HCT116 (cell line): ENCODE results near the gene PSENEN. TPM values are rescaled to one million over a fixed set of nuclear protein-coding genes. Genes with fewer than 3 reads are reported as not detected.

Source experiments
- ATAC-seq: fragments of 200-7000 bp; cut with Tn5 transposase; 2 replicates; pipeline ENCODE4 v1.9.1; 2020; ENCODE audit warnings: mild to moderate bottlenecking, moderate library complexity
- BruUV-seq: library from RNA; stranded (reverse); fragments of 400-500 nt; replicated peaks from 2 replicates; lab custom pipeline; 2021; lab: Mats Ljungman, UMichigan
- CTCF ChIA-PET: fragments of 300-600 bp; sonication (Branson Sonifier 250); formaldehyde crosslinking; loops from one replicate; lab custom pipeline; 2021; ENCODE audit warnings: antibody characterized with exemption; lab: Charles Lee
- POLR2A ChIA-PET: fragments of 300-600, 350-600 bp; sonication (Branson Sonifier 250); formaldehyde crosslinking; loops from one replicate; lab custom pipeline; 2021; ENCODE audit warnings: antibody characterized with exemption; lab: Charles Lee
- RAD21 ChIA-PET, 2 experiments: fragments of 300-600 bp; sonication (Branson Sonifier 250); formaldehyde crosslinking; loops; one replicate each; lab custom pipeline; 2023; ENCODE audit warnings: low total read pairs in 2 of 2; ENCODE audit not compliant: uncharacterized antibody in 2 of 2, unreplicated experiment in 2 of 2, low non-redundant PET in 1 of 2; lab: Charles Lee
- DNase-seq: peaks from one replicate; pipeline ENCODE4 v3.0.0-alpha.2; 2010; ENCODE audit warnings: low read depth, low spot score
- H2AFZ ChIP-seq: fragments of 200-600 bp; shearing (Covaris generic), sonication (generic); 2 replicates; pipeline ENCODE4 v1.6.1; 2017; ENCODE audit warnings: low read depth, mixed run types, mixed read lengths, antibody characterized with exemption, low read length; ENCODE audit not compliant: poor library complexity, severe bottlenecking
- H3K27ac ChIP-seq: 2 replicates; pipeline ENCODE4 v1.5.1; 2012; ENCODE audit warnings: low read depth, low read length
- H3K27me3 ChIP-seq: fragments of 200-600 bp; sonication (generic); 2 replicates; pipeline ENCODE4 v1.6.1; 2016; ENCODE audit warnings: mixed run types, low read length, mixed read lengths; ENCODE audit not compliant: insufficient read depth
- H3K36me3 ChIP-seq, 2 experiments: fragments of 200-500 bp in 1 of 2; fragments of 200-600 bp in 1 of 2; sonication (Bioruptor generic) in 1 of 2; sonication (generic) in 1 of 2; 2 replicates each; pipeline versions ENCODE4 v1.5.1 to v1.6.1; 2014 to 2016; ENCODE audit warnings: low read length in 2 of 2, inconsistent platforms in 1 of 2, mixed read lengths in 1 of 2, mixed run types in 1 of 2; ENCODE audit not compliant: insufficient read depth in 2 of 2, control insufficient read depth in 1 of 2
- H3K4me1 ChIP-seq, 2 experiments: fragments of 200-600 bp in 1 of 2; sonication (generic) in 1 of 2; 2 replicates each; pipeline versions ENCODE4 v1.5.1 to v1.6.1; 2012 to 2017; ENCODE audit warnings: low read length in 2 of 2, inconsistent platforms in 1 of 2, mild to moderate bottlenecking in 1 of 2, mixed read lengths in 1 of 2, mixed run types in 1 of 2, moderate library complexity in 1 of 2; ENCODE audit not compliant: insufficient read depth in 2 of 2, control insufficient read depth in 1 of 2
- H3K4me2 ChIP-seq: fragments of 200-600 bp; sonication (generic); 2 replicates; pipeline ENCODE4 v1.6.1; 2017; ENCODE audit warnings: mixed run types, low read length, mixed read lengths
- H3K4me3 ChIP-seq, 2 experiments: fragments of 200-600 bp in 1 of 2; sonication (generic) in 1 of 2; replicated peaks in 1 of 2; 2 replicates each; pipeline ENCODE4 v1.5.1; 2011 to 2016; ENCODE audit warnings: low read length in 2 of 2, control low read depth in 1 of 2, low read depth in 1 of 2, mild to moderate bottlenecking in 1 of 2, mixed read lengths in 1 of 2, mixed run types in 1 of 2
- H3K79me2 ChIP-seq: fragments of 200-600 bp; sonication (generic); 2 replicates; pipeline ENCODE4 v1.6.1; 2017; ENCODE audit warnings: mild to moderate bottlenecking, mixed run types, low read length, moderate library complexity, mixed read lengths; ENCODE audit not compliant: insufficient read depth
- H3K9ac ChIP-seq: fragments of 200-600 bp; sonication (generic); 2 replicates; pipeline ENCODE4 v1.6.1; 2016; ENCODE audit warnings: low read length, mixed read lengths
- H3K9me2 ChIP-seq: fragments of 200-600 bp; sonication (generic), shearing (Covaris generic); 2 replicates; pipeline ENCODE4 v1.6.1; 2017; ENCODE audit warnings: mixed run types, mild to moderate bottlenecking, moderate library complexity; ENCODE audit not compliant: insufficient read depth
- H3K9me3 ChIP-seq, 2 experiments: fragments of 200-500 bp in 1 of 2; fragments of 200-600 bp in 1 of 2; sonication (Bioruptor generic) in 1 of 2; sonication (generic) in 1 of 2; 2 replicates each; pipeline ENCODE4 v1.6.1; 2014 to 2017; ENCODE audit warnings: low read length in 2 of 2, mixed read lengths in 2 of 2, inconsistent platforms in 1 of 2, low read depth in 1 of 2, mild to moderate bottlenecking in 1 of 2, mixed run types in 1 of 2, moderate library complexity in 1 of 2; ENCODE audit not compliant: control insufficient read depth in 1 of 2, insufficient read depth in 1 of 2
- H4K20me1 ChIP-seq: fragments of 200-600 bp; sonication (generic), shearing (Covaris generic); 2 replicates; pipeline ENCODE4 v1.6.1; 2017; ENCODE audit warnings: mixed run types, mild to moderate bottlenecking, moderate library complexity; ENCODE audit not compliant: insufficient read depth
- ZNF274 ChIP-seq: fragments of 200-500 bp; sonication (Bioruptor generic); IDR thresholded peaks from 2 replicates; pipeline ENCODE4 v1.6.1; 2014; ENCODE audit warnings: mild to moderate bottlenecking, low read depth, low read length, inconsistent platforms
- intact Hi-C: fragments of 100-400 bp; cut with micrococcal nuclease; formaldehyde crosslinking; loops from 2 replicates; pipeline ENCODE4 v1.10.0; 2022
- total RNA-seq: library from RNA; stranded (reverse); gene quantifications from one replicate; pipeline ENCODE4 v1.2.1, GENCODE V29; 2021; ENCODE audit not compliant: unreplicated experiment
- TF ChIP-seq, protein P1 (sequence below): IDR thresholded peaks from 2 replicates; pipeline ENCODE4 v1.6.1; 2012; ENCODE audit warnings: low read depth

PSENEN gene
- total RNA-seq, 1 experiment from 2014 or later = 55.3 TPM

DNA sequence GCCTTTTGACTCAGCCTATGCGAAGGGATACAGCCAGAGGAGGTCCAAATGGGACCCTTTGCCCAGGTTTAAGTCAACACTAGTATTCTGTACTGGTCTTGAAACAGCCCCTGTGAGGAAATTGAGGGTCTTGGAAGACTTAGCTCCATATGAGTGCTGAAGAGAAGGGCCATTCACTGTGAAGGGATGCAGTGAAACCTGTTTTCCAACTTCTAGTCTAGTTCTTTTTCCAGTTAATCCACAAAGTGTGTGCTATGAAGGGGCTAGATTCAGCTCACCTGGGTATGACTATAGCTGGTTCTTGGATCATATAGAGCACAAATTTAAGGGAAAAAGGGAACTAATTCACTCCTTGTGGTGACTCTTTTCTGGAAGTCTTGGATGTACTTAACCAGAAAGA is 37.1 kb upstream of the PSENEN start:
- H2AFZ ChIP-seq = no peak overlapping the region
- H3K4me2 ChIP-seq = no peak overlapping the region
- ChIA-PET CTCF (no interaction called here), POLR2A (no interaction called here), RAD21 (no interaction called here)
- H3K9me2 ChIP-seq = no peaks in the 10 kb centered on the region
- ATAC-seq (no peak), DNase-seq (no peak)
- TF ChIP-seq, protein P1, sequence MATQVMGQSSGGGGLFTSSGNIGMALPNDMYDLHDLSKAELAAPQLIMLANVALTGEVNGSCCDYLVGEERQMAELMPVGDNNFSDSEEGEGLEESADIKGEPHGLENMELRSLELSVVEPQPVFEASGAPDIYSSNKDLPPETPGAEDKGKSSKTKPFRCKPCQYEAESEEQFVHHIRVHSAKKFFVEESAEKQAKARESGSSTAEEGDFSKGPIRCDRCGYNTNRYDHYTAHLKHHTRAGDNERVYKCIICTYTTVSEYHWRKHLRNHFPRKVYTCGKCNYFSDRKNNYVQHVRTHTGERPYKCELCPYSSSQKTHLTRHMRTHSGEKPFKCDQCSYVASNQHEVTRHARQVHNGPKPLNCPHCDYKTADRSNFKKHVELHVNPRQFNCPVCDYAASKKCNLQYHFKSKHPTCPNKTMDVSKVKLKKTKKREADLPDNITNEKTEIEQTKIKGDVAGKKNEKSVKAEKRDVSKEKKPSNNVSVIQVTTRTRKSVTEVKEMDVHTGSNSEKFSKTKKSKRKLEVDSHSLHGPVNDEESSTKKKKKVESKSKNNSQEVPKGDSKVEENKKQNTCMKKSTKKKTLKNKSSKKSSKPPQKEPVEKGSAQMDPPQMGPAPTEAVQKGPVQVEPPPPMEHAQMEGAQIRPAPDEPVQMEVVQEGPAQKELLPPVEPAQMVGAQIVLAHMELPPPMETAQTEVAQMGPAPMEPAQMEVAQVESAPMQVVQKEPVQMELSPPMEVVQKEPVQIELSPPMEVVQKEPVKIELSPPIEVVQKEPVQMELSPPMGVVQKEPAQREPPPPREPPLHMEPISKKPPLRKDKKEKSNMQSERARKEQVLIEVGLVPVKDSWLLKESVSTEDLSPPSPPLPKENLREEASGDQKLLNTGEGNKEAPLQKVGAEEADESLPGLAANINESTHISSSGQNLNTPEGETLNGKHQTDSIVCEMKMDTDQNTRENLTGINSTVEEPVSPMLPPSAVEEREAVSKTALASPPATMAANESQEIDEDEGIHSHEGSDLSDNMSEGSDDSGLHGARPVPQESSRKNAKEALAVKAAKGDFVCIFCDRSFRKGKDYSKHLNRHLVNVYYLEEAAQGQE = no peak
- no peak for TF ChIP-seq ZNF274
- no peaks in the 10 kb centered on the region for H4K20me1 ChIP-seq
- no peaks in the 10 kb centered on the region for H3K79me2 ChIP-seq
- H3K9ac ChIP-seq = no peak overlapping the region
- no peaks in the 10 kb centered on the region for H3K9me3 ChIP-seq
- intact Hi-C loops = no loop called here
- no peak overlapping the region for H3K4me3 ChIP-seq
- no peak overlapping the region for H3K27ac ChIP-seq
- no TSS peak for BruUV-seq
- no peaks in the 10 kb centered on the region for H3K36me3 ChIP-seq
- H3K4me1 ChIP-seq = peaks cover 0 to 10% of the 10 kb centered on the region in 2 experiments; a peak in 1 of 4 replicates
- H3K27me3 ChIP-seq = no peaks in the 10 kb centered on the region
